ENCODE results near the gene TMEM163. TPM values are rescaled to one million over a fixed set of nuclear protein-coding genes. Genes with fewer than 3 reads are reported as not detected.
A peak's percentile ranks its signal among the peaks of the same experiment; 100 is the strongest.

Gene TMEM163
- total RNA-seq, 1 donor from 2014 or later: 1.0 TPM

GRCh38 chr2:134676960-134677359 lies 41.8 kb downstream of the TMEM163 start:
- DNase-seq (ENCODE audit: low read depth, low spot score): no peak
- H3K27me3 Mint-ChIP-seq (ENCODE audit: low read depth): no peaks in the 10 kb centered on the region
- peak overlapping the region; percentile 32 for H3K27ac Mint-ChIP-seq (ENCODE audit: unreplicated experiment)
- no peaks in the 10 kb centered on the region for H3K36me3 Mint-ChIP-seq (ENCODE audit: low read depth)
- peaks cover 3% of the 10 kb centered on the region for H3K9me3 Mint-ChIP-seq
- no peak overlapping the region for H3K4me3 Mint-ChIP-seq
- TF ChIP-seq CTCF (conservative IDR thresholded peaks at IDR 0.05): no peak
- H3K4me1 Mint-ChIP-seq: peaks cover 8% of the 10 kb centered on the region

- H3K27ac Mint-ChIP-seq (ENCODE audit: unreplicated experiment): no peak overlapping the region
- no peaks in the 10 kb centered on the region for H3K36me3 Mint-ChIP-seq (ENCODE audit: low read depth)
- DNase-seq (ENCODE audit: low read depth, low spot score): no peak
- TF ChIP-seq CTCF (conservative IDR thresholded peaks at IDR 0.05): no peak
- H3K27me3 Mint-ChIP-seq (ENCODE audit: low read depth): no peaks in the 10 kb centered on the region
- H3K4me3 Mint-ChIP-seq: no peak overlapping the region
- H3K9me3 Mint-ChIP-seq: no peaks in the 10 kb centered on the region
- H3K4me1 Mint-ChIP-seq: peaks cover 13% of the 10 kb centered on the region
These were observed 43.5 kb downstream of the TMEM163 start for GRCh38 chr2:134675314-134675713.

- no peak for TF ChIP-seq CTCF (conservative IDR thresholded peaks at IDR 0.05)
- Mint-ChIP-seq H3K4me1 (peaks cover 13% of the 10 kb centered on the region), H3K4me3 (no peak overlapping the region), H3K9me3 (no peaks in the 10 kb centered on the region), H3K27ac (ENCODE audit: unreplicated experiment) (no peak overlapping the region), H3K36me3 (ENCODE audit: low read depth) (no peaks in the 10 kb centered on the region), H3K27me3 (ENCODE audit: low read depth) (no peaks in the 10 kb centered on the region)
- no peak for DNase-seq (ENCODE audit: low read depth, low spot score)
These were observed 44.1 kb downstream of the TMEM163 start for GRCh38 chr2:134674687-134675086.

- no peak for DNase-seq (ENCODE audit: low read depth, low spot score)
- no peaks in the 10 kb centered on the region for H3K36me3 Mint-ChIP-seq (ENCODE audit: low read depth)
- H3K4me1 Mint-ChIP-seq: peaks cover 5% of the 10 kb centered on the region
- no peak for TF ChIP-seq CTCF (conservative IDR thresholded peaks at IDR 0.05)
- no peaks in the 10 kb centered on the region for H3K9me3 Mint-ChIP-seq
- no peak overlapping the region for H3K27ac Mint-ChIP-seq (ENCODE audit: unreplicated experiment)
- peaks cover 1% of the 10 kb centered on the region for H3K27me3 Mint-ChIP-seq (ENCODE audit: low read depth)
- H3K4me3 Mint-ChIP-seq: no peak overlapping the region
These were observed 47.3 kb downstream of the TMEM163 start for GRCh38 chr2:134671513-134671912.

GRCh38 chr2:134670955-134671354 lies 47.8 kb downstream of the TMEM163 start:
- H3K4me3 Mint-ChIP-seq: no peak overlapping the region
- DNase-seq (ENCODE audit: low read depth, low spot score): no peak
- no peak overlapping the region for H3K27ac Mint-ChIP-seq (ENCODE audit: unreplicated experiment)
- TF ChIP-seq CTCF (conservative IDR thresholded peaks at IDR 0.05): no peak
- no peaks in the 10 kb centered on the region for H3K36me3 Mint-ChIP-seq (ENCODE audit: low read depth)
- peaks cover 5% of the 10 kb centered on the region for H3K27me3 Mint-ChIP-seq (ENCODE audit: low read depth)
- no peaks in the 10 kb centered on the region for H3K9me3 Mint-ChIP-seq
- H3K4me1 Mint-ChIP-seq: peaks cover 5% of the 10 kb centered on the region
